ENCODE data around the gene IFI27L2.

The IFI27L2 gene

DNA sequence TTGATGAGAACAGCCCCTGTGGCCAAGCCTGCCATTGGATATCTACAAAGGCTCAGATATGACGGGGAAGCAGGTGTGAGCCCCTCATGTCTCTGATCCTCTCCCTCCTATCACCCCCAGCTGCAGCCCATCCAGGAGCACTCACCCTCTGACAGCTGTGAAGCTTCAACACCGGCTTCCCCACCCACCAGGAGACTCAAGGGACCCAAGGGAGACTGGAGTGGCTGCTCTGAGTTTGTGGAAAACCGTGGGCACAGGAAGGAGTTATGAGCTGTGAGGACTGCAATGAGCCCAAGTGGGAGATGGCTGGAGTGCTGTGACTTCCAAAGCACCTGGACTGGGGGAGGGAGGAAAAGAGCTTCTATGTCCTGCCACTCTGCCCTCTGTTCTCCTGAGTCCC, 7.9 kb downstream of the IFI27L2 start:
- no peak for DNase-seq

DNA sequence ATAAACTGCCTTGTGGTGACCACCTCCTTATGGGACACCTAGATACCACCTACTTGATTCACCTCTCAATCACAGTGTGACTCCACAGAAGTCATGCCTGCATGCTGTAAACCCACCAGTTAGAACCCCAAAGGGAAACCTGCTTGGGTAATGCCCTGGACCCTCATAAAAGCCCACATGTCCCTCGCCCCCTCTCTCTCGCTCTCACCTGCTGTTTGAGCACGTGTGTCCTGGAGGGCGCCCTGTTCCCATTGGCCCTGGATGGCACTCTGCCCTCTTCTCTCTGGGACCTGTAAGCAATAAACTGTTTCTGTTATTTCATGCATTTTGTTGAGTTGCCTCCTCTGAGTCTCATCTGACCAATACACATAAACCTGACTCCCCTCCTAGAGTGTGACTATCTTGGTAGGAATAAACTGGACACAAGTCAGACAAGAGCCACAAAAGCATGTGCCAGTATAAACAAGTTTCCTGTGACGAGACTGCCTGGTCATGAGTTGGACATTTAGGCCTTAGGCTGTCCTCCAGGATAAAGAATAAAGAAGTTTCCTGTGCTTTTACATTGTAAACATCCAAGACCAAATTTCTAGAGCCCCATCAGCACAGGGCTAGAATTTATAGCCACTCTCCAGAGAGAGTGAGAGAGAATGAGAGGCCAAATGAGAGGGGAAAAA, 8.6 kb downstream of the IFI27L2 start:
- DNase-seq = no peak

DNA sequence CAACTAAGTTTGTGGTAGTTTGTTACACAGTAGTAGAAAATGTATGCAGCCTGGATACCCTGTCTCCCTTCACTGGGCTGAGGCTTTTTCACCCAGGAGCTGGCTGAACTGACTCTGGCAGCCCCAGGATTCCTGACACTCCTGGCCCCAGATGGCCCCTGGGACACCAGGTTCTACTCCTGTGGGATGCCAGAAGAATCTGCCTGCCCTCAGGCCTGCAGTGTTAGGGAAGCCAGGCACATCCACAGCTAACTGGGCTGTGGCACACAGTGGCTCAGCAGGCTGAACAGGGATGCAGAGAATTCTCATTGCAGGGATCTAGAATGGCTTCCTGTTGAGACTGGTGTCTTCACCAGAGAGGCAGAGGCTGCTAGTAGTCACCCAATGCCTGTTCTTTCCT, 10.3 kb downstream of the IFI27L2 start:
- no peak for DNase-seq

DNA sequence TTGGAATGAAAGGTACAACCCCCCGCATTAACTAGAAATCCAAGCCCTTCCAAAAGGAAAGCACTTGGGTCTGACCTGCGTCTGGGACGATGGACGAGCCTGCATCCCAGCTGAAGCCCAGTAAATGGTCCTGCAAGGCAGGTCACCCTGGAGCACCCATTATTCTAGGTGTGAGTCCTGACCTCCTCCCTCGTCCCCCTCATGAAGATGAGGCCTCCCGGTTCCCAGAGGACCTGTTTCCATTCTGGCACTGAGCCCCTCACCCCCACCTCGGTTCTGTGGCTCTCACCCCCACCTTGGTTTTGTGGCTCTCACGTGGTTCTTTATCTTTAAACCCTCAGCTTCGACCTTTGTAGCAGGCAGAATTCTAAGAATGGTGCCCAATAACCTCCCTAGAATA, 11.5 kb downstream of the IFI27L2 start:
- DNase-seq = no peak

DNA sequence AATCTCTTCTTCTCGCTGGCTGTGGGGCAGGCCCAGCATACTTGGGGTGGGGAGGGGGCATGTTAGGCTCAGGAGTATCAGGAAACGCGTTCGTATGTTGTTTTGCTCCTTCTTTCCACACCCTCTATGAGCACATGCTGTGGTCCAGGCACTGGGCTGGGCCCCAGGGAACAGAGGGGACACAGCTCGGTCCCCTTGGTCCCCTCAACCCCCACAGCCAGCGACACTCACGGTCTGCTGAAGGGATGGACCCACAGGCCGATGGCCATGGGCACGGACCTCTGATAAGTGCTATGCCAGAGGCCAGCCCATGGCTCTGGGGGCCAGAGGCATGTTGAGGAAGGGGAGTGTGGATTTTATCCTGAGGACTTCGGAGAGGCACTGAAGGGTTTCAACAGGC, 12.7 kb downstream of the IFI27L2 start:
- no peak for DNase-seq

DNA sequence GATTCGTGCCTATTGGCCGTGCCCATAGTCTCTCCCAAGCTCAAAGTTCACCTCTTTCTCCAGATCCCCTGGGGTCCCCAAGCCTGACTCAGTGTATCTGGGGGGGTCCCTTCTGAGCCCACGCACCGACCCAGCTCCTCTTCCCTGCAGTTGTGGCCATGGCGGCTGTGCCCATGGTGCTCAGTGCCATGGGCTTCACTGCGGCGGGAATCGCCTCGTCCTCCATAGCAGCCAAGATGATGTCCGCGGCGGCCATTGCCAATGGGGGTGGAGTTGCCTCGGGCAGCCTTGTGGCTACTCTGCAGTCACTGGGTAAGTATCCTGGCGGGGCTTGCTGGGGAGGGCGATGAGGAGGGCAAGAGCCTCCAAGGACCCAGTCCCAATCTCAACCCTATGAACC, 13.8 kb downstream of the IFI27L2 start:
- DNase-seq = no peak

DNA sequence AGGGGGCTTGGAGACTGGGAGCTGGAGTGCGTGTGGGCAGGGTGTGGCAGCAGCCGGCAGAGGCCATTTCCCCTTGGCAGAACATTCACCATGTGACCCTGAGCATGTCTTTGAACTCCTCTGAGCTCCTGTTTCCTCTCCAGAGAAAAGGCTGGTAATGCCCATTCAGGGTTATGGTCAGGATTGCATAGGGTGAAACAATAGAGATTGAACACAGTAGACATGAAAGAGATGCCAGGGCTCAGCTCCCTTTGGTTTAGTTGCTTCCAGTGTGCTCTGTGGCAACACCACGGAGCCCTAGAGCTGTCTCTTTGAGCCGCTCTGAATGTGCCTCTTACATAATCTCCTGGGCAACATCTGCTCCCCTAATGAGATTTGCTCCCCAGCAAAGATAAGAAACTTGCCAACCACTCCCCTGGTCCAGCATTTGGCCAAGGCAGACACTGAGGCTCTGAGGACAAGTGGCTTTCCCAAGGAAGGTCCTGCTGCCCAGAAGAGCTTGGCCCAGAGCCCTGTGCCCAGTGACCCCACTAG, 14.3 kb downstream of the IFI27L2 start:
- no peak for DNase-seq

DNA sequence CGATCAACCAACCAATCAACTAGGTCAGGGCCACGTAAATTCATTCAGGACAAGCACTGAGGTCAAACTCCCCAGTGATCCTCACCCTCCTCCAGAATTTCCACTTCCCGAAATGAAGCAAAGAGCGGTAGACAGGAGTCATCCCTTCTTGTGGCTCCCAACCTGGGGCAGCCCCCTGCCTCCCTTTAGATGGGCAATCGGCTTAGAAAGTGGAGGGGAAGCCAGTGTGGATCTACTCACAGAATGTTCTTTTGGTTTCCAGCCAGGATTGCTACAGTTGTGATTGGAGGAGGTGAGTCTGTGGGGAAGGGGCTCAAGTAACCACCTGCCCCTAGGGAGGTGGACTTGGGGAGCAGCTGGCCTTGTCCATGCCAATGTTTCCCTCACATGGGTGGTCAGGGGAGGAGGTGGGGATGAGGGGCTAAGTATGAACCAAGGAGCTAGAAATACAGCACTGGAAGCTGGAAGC, 14.8 kb downstream of the IFI27L2 start:
- DNase-seq = no peak

DNA sequence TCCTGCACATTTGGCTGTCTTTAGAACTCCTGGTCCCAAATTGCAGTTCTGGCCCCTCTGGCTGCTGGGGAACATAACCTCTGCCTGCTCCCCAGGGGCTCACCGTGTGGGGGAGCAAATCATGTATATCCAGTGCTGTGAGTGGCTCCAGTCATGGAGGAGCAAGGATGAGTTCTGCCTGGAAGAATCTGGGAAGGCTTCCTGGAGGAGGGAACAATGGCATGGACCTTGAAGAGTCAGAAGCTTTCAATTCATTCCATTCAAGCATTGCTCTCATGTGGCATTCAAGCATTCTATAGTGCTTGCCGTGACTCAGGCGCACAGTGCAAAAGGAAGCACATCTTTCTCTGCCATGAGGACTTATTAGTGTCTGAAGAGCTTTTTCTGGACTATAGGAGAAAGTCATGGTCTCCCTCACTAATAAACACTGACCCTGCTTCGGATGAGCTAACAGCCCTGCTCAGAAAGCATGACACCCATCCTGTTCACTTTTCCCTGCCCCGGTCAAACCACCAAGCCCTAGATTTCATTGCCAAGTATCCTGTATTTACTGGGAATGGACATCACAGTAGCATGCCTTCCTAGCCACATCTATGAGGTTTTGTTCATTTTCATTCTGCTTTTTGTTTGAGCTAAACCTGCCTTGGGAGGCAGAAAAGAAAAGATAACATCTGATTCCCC, 15.4 kb downstream of the IFI27L2 start:
- DNase-seq = no peak

DNA sequence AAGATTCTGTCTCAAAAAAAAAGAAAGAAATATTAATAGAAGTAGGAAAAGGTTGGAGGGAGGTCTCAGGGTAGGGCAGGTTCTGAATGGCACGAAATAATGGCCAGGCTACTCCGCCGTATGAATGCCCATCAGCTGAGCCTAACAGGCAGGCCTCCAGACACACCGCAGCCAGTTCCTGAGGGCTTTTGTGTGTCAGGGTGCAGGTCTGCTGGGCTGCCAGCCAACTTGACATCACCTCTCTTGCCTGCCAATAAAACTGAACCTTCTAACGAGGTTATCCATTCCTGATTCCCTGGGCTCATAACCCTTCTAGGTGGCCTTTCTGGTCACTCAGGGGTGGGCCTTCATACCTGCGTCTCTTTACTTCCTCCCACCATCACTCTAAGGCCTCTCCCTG, 15.9 kb downstream of the IFI27L2 start:
- DNase-seq = no peak

DNA sequence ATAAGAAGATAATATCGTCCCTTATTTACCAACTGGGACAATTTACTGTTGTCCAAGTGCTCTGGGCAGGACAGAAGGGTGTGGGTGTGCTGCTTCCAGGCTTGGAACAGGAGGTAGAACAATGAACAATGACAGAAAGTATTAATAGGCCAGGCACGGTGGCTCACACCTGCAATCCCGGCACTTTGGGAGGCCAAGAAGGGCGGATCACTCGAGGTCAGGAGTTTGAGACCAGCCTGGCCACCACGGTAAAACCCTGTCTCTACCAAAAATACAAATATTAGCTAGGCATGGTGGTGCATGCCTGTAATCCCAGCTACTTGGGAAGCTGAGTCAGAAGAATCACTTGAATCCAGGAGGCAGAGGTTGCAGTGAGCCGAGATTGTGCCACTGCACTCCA, 16.3 kb downstream of the IFI27L2 start:
- DNase-seq = no peak

DNA sequence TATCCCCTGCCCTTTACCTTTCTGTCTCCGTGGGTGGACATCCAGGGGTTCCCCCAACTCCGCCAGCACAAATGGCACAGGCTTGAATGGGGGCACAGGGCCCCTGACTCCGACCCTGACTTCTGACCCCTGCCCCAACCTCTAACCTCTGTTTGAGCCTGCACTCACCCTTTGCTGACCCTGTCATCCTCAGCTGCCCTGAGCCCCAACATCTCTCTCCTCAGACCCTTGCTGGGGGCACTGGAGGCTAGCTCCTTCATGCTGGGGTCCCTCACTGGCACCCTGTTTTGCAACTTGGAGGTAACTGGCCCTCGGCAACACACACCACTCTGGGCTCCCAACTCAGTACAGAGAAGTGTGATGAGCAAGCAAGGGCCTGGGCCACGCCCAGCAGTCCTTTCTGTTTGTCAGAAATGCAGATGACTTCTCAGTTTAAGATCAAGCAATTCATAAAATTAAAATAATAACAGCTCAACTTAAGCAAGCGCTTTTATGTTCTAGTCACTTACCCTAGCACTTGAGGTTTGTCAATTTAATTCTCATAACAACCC, 16.8 kb downstream of the IFI27L2 start:
- DNase-seq = no peak

DNA sequence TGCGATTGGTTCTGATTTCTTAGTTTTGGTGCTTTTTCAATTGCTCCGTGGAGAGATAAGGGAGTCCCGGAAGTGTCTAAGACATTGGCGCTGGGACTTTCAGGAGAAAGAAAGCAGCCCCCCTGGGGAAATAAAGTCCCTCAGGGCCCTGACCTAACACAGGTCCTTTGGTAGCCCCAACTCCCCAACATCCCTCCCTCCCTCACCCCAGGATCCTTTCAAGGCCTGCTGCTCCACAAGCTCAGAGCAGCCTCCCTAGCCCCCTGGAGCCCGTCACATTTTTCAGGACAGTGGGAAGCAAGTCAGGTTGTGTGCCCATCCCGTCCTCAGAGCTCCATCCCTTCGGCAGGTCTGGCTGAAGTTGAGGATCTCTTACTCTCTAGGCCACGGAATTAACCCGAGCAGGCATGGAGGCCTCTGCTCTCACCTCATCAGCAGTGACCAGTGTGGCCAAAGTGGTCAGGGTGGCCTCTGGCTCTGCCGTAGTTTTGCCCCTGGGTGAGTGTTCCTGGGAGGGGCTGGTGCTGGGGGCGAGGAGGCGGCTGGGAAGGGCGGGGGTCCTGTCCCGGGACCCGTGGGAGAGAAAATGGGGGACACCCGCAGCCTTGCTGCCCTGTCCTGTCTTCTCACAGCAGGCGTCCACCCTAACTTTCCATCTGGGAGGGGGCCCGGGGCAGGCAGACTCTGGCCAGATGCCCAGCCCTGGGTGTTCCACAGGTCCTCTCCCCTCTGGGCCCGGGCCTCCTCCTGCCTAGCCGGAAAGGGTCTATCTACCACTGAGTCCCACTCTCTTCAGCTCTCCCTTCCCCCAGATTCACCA, 17.9 kb downstream of the IFI27L2 start:
- DNase-seq = no peak

DNA sequence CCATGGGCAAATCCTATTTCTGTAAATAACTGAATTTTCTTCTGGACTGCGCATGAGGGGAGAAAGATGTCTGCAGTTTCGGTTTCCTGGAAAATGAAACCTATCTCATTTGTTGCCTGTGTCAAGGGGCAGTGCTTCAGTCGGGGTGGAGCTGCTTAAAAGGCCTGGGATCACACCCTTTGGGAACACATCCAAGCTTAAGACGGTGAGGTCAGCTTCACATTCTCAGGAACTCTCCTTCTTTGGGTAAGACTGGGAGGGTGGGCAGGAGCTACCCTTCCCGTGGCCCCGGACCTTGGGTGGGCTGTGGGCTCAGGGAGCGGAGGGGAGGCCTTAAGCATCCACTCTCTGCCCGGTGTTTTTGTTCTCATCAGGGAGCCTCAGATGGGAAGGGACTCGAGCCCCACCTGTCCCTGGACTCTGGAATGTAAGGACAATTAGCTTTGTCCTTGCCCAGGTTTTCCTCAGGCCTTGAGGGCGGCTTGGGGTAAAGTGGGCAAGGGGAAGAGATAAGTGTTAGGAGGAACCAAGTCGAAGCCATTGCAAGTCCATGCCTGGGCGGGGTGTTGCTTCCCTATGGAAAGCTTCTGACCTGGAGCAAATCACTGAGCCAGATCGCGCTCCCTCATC, 18.7 kb downstream of the IFI27L2 start, which contains the start of gene IFI27:
TSS of gene IFI27 (plus strand) at position 185 of the 630 bp plus-strand sequence.
- DNase-seq = no peak

DNA sequence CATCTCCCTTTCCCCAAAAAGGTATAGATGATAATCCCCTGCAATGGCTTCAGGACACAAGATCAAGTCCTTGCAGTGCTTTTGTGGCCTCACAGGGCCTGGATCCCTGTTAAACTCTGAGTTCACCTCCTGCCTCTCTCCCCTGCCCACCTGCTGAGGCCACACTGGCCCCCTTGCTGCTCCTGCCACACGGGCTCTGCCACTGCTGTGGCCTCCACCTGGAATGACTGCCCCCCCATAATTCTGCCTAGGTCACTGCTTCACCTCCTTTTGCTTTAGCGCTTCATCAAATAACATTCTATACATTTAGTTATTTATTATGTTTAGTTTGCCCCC, 19.5 kb downstream of the IFI27L2 start:
- no peak for DNase-seq

DNA sequence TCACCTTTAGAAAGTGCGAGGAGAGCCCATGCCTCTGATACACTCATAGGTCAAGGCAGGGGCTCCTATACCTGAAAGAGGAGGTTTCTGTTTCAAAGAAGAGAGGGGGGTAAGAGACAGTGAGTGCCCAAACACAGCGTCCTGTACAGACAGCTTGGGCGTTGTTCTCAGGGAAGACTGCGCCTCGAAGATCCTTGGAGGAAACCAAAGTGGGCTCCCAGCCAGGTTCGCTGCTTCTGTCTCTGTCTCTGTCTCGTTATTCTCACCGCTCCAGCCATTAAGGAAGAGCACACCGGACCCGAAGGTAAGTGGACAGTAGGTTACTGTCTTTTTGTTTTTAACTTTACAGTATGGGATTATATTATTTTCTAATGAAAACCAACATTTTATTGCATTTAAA, 24.7 kb downstream of the IFI27L2 start:
- no peak for DNase-seq

DNA sequence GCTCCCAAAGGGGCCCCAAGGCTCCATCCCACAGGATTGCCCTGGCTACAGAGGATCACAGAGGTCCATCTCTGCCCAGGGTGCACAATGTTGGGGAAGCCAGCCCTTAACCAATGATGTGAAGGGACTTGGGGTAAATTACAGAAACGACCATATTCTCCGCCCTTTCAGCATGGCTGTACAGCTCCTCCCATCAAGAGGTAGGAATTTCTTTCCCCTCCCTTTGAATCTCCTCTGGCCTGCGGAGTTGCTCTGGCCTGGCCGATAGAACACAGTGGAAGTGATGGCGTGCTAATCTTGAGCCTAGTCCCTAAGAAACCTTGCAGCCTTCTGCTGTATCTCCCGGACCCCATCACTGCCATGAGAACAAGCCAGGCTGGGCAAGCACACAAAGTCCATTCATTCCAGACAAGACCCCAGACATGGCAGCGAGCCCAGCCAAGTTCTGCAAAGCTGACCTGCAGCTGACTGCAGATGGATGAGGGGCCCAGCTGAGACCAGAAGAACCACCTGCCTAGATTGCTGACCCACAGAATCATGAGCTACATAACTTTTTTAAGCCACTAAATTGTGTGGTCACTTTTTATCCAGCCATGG, 25.8 kb downstream of the IFI27L2 start:
- no peak for DNase-seq

DNA sequence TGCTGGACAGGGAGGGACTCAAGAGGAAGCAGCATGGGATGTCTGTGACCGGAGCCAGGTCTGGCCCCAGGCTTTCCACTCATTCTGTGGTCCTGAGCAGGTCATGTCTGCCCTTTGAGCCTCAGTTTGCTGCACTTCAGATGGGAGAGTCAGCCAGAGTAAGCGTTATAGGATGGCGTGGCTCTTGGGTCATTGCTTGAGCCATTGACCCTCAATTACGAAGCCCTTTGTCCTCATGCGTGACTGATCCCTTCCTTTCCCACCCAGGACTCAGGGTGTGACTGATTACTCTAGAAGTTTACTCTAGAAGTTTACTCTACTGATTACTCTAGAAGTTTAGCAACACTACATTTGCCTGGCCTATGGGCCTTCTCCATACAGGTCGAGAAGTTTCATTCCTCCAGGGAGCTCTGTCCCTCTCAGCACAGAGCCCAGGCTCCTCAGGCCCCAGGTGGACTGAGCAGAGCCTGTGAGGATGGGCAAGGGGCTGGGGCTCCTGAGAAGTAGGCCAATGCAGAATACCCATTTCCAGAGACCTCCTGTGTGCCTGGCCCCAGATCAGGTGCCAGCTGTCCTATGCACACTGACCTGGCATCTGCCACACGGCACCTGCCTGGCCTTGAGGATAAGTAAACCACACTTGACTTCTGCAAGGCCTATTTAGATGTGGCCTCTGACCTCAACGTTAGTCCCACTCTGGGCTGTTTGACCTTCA, 26.5 kb downstream of the IFI27L2 start:
- no peak for DNase-seq

DNA sequence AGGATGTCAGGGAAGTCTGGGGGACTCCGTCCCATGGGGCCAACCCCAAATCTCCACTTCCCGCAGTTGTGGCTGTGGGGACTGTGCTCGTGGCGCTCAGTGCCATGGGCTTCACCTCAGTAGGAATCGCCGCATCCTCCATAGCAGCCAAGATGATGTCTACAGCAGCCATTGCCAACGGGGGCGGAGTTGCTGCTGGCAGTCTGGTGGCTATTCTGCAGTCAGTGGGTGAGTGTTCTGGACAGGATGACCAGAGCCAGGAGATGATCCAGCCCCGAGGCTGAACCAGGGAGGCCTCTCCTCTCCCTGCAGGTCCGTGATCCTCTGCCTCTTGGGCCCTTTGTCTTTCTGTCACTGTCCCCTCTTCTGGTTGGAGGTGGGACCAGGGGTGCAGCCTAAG, 27.7 kb downstream of the IFI27L2 start:
- no peak for DNase-seq

DNA sequence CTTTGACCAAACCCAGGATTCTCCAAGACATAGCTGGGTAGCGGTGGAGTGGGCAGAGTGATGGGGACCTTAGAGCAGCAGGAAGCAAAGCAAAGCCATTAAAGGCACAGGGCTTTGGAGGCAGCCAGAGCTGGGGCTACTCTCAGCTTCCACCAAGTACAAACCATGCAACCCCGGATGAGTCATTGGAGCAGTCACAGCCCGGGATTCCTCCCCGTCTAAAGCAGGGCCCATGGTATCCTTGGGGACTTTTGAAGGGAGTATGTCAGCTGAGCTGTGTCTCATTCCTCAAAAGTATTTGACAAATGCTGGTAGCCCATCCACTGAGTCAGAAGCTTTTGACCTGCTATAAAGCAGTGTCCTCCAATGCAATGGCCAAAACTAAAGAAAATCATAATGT, 28.6 kb downstream of the IFI27L2 start:
- no peak for DNase-seq

DNA sequence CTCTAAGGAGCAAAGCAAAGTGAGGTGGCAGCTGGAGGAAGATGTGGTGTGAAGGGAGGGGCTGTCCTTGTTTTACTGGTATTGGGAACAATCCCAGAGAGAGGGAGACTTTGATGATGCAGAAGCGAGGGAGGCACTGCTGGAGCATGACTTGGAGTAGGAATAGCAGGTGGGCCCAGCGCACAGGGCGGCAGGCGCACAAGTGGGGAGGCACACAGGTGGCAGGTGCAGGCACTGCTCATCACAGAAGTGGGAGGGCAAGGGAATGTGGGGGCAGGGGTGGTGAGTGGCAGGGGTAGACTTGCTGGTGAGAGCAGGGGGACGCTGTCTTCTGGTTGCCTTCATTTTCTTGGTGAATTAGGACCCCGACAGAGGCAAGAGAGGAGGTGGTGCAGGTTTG, 30.4 kb downstream of the IFI27L2 start:
- DNase-seq = no peak
